NOMO-1 (cell line): ENCODE data around the gene LIMCH1.

Experiments used
- DNase-seq, 2 experiments: peaks; one replicate each; lab custom pipeline; 2025; ENCODE audit not compliant: unreplicated experiment in 2 of 2; lab: John Stamatoyannopoulos, UW

Gene LIMCH1

GRCh38 chr4:41601025-41601424 lies 63.1 kb downstream of the LIMCH1 start:
- DNase-seq = no peak

GRCh38 chr4:41602113-41602512 lies 64.2 kb downstream of the LIMCH1 start:
- DNase-seq = no peak

- no peak for DNase-seq
Observed at GRCh38 chr4:41602886-41603498, 65.0 kb downstream of the LIMCH1 start.

DNA sequence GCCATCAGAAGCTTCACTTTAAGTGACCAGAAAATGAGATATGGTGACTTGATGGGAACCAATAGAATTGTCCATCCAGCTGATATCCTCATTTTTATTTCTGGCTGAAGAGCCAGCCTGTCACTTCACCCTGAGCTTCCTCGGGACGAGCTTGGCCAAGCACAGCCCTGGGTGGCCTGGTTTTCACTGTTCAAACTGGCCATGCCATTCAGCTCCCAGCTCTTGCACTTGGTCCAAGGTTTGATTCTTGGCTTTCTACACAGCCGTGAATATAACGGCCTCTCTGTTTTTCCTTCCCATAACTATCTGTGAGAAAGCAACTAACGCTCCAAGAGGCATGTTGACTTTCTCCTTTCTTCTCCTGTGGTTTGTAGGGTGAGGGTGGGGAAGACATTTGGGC lies 71.9 kb downstream of the LIMCH1 start:
- DNase-seq = no peak

GRCh38 chr4:41610474-41610873 lies 72.5 kb downstream of the LIMCH1 start:
- no peak for DNase-seq

DNA sequence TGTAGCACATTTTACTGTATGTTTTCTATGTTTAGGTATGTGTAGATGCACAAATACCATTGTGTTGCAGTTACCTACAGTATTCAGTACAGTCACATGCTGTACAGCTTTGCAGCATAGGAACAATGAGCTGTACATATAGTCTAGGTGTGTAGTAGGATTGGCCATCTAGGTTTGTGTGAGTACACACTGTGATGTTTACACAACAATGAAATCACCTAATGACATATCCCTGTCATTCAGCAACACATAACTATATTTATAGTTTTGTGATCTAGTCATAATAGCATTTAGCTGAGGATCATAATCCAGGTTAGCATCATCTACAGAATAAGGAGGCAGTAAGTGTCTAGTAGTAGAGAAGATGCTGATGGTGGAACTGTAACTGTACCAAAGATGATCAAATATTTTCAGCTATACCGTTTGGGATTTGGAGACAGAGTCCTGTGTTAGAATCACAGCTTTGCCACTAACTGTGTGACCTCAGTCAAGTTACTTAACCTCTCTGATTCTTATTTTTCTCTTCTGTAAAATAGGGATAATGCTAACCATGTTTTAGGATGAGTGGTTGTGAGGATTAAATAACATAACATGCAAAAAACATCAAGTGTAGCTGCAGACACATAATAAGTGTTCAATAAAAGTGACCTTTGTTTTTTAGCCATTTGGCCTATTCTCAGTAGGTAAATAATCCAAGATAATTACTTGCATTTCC lies 73.3 kb downstream of the LIMCH1 start:
- DNase-seq = no peak

DNA sequence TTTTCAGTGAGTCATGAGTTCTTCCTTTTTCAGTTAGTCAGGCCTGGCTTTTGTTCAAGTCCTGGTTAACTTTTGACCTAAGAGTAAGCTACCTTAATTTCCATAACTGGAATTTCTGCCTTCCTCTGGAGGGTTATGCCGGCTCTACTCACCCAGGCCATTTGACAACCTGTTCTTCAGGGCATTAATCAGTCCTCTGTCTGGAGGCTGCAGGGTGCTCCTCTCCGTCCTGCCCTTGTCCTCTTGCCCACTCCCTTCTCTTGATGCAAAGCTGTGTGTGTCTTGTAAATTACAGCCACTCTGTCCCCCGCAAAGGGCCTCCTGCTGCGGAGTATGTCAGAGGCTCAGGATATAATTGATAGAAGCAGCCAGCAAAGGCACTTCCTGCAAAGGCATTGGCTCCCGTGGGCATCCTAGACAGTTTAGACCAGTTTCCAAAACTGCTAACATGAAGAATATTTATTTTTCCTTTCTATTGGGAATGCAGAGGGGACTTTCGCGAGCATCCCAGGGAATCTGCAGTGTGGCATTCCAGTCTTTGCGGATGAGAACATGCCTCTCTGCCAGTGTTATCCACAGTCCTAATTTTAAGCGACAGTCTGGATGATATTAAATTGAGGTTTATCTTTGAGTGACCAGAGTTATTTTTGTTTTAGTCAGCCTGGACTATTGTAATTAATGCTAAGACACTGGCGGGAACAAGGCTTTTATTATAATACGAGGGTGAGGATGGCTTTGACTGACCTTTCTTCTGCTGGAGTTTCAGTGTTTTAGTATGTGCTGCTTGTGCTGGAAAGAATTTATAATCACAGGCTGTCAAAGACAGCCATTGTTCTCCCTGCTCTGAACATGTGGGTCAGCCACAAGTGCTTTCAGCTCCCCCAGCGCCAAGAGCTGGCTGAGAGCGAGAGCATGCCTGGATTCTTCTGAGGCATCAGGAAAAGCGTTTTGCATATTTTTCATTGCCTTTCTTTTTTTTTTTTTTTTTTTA lies 74.2 kb downstream of the LIMCH1 start:
- DNase-seq = no peak

DNA sequence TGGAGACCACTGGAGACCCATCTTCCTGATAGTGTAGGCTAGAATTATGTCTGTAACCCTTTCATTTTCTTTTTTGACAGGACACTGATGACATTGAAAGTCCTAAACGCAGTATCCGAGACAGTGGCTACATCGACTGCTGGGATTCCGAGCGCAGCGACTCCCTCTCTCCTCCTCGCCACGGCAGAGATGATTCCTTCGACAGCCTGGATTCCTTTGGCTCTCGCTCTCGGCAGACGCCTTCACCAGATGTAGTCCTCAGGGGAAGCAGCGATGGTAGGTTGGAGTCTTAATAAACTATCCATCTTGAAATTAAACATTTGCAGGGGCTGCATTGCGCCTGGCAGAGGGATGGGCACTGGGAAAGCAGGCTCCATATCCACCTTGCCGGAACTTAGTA lies 75.4 kb downstream of the LIMCH1 start:
- no peak for DNase-seq

DNA sequence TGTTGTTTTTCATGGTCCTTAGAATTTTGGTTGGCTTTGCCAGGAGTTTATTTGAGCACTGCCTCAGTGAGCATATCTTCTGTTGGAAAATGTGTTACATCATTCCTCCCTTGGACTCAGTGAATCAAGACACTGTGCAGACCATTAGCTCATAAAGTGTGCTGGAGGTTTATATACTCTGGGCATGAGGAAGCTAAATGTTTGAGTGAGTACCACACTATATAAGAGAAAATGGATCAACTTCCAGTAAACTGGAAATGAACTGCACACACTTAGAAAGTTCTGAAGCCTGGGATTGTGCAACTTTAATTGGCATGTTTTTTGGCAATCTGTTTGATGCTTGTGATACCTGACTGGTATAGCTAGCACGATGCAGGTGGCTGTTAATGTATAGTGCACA lies 75.9 kb downstream of the LIMCH1 start:
- no peak for DNase-seq

DNA sequence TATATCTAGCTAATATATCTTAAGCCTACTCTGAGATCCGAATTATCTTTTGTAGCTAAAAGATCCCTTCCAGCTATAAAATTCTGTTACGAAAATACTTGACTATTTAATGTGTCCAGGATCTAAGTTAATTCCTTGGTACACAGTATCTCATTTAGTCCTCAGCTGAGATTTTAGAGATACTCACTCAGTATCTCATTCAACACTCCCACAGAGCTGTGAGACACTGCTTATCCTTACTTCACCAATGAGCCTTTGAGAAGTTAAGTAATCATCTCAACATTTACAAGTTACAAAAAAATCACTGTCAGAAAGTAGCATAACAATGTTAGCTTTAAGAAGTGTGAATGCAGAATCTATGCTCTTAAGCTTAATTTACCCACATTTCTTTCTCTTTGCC lies 76.6 kb downstream of the LIMCH1 start:
- no peak for DNase-seq

DNA sequence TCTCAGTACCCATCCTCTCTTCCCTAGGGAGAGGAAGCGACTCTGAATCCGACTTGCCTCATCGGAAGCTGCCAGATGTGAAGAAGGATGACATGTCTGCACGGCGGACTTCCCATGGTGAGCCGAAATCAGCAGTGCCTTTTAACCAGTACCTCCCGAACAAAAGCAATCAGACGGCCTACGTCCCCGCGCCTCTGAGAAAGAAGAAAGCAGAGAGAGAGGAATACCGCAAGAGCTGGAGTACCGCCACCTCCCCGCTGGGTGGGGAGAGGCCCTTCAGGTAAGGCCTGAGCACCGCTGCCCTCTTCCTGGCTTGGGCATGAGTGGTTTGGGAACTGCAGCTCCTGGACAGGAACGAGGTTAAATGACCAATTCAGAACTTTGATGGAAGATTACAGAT lies 81.2 kb downstream of the LIMCH1 start:
- DNase-seq = no peak

GRCh38 chr4:41620594-41621256 lies 82.8 kb downstream of the LIMCH1 start:
- DNase-seq = no peak

DNA sequence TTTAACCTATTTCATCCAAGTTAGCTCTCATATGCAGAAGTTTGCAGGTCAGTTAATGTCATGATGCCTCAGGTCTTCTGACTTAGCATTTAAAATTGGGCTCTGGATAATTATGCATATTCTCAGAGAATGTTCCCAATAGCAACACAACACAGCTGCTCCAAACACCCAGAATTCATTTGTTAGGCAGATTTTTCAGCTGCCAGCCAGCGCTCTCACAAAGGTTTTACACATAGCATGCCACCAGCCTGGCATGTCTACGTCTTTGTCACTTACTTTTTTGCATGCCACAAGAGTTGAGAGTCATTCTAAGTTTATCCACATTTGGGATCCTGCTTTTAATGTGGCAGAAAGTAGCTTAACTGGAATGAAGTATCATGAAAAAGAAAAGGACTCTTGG lies 84.8 kb downstream of the LIMCH1 start:
- DNase-seq = no peak

DNA sequence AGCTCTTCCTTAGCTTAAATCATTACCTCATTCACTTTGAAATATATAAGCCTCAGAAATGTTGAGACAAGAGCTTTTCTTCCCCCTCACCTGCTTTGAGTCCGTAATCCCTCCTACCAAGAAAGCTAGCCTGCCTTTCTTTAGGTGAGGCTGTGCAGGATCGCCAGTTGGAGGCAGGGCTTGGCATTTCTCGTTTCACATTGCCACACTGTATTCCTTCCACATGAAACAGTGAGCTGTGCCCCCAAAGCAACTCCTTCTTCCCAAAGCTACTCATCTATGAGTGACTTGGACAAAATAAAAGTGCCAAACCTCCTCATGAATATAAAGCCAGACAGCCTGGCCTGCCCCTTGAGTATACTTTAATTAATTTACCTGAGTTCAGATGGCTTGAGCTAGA lies 86.8 kb downstream of the LIMCH1 start:
- DNase-seq = no peak

DNA sequence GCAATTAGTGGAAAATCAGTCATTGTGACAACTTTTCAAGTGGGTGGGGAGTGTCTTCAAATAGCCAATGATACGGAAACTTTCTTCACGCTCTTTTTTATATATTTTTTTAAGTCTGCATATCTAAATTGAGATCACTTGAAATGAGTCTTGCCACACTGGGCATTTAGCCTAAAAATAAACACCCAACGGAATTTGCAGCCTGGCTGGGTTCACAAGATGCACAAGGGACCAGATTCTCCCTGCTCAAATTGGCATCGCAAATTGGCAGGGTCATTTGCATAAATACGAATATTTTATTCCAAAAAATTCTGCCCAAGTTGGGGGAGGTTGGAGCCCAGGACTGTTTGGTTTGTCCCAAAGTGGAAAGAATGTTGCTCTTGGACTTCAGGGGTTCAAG lies 87.6 kb downstream of the LIMCH1 start:
- DNase-seq = no peak

GRCh38 chr4:41628936-41629335 lies 91.0 kb downstream of the LIMCH1 start:
- DNase-seq = no peak

GRCh38 chr4:41631523-41631922 lies 93.6 kb downstream of the LIMCH1 start:
- no peak for DNase-seq

DNA sequence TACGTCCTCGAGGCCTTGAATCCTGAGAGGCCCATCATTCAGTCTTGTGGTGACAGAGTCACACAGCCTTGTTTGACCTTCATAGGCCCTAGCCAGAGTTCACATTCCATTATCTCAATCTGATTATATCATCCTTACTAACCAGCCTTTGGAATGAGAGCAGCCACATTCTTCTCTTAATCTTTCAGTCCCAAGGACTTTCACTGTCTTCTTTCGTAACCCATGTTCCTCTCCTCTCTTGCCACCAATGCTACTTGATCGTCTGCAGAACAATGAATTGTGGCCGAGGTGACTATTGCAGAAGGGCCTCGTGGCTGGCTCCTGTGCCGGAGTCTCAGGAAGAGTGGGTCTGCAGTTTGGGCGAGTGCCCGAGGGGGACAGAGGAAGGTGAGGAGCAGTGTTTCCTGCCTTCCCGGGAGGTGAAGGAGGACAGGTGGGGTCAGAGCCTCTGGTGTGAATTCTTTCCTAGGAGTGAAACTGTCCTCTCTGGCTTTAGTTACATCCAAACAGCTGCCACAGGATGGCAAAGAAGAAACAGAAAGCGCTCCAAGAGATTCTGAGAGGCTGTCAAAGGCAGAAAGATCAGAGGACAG lies 94.6 kb downstream of the LIMCH1 start:
- no peak for DNase-seq

GRCh38 chr4:41633321-41633720 lies 95.4 kb downstream of the LIMCH1 start:
- no peak for DNase-seq

- no peak for DNase-seq
Observed at GRCh38 chr4:41635441-41635840, 97.5 kb downstream of the LIMCH1 start.

DNA sequence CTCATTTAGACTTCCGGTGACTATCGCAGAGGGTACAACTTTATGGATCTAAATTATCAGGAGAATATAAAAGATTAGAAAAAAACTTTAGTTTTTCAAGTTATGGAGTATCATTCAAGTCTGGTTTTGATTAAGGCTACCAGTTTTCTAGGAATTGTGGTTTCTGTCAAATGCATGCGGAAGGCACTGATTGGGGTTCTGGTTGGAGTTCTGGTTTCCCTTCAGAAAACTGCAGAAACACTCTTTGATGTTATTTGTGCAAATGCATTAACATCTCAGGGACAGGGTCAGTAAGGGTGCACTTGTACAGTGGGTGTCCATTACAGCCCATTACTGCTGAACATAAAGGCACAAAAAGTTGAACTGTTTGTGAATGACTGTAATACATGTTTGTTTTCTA lies 100.2 kb downstream of the LIMCH1 start:
- DNase-seq = no peak
